ENCODE data around the gene ANO3. TPM values are rescaled to one million over a fixed set of nuclear protein-coding genes. Genes with fewer than 3 reads are reported as not detected.

The ANO3 gene
- total RNA-seq, 1 experiment from 2014 or later, result not detected

DNA sequence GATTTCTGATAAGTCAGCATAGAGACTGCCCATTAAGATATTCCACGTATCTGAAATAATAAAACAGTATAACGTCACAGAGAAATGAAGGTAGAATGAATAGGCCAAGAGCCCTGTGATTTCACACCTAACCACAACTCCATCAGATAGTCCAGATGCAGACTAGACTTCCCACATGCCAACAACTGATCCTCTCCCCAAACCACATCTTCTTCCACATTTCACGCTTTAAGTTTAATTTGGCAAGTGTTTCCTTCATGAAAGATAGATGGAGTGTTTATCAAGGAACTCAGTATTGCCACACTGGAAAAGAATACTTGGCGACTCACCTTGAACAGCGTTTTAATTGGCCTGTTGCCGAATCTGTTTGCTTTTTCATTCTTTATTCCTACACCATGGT lies 158.6 kb downstream of the ANO3 start:
- Histone ChIP-seq H3K27me3 (ENCODE audit: low read length) (no peaks in the 10 kb centered on the region), H3K4me2 (ENCODE audit: low read length) (no peak overlapping the region), H3K4me1 (ENCODE audit: insufficient read depth, low read length) (no peaks in the 10 kb centered on the region), H3K36me3 (ENCODE audit: low read depth, low read length) (no peaks in the 10 kb centered on the region), H3K9me3 (ENCODE audit: low read length) (no peaks in the 10 kb centered on the region), H3K27ac (ENCODE audit: low read length) (no peak overlapping the region), H2AFZ (ENCODE audit: low read length) (no peak overlapping the region), H3K9me2 (replicated peaks; ENCODE audit: low read length) (no peaks in the 10 kb centered on the region), H3K9ac (ENCODE audit: low read length) (no peak overlapping the region), H3K4me3 (ENCODE audit: low read length) (no peak overlapping the region), H3F3A (ENCODE audit: low read length, unreplicated experiment) (no peaks in the 10 kb centered on the region), H3K79me2 (ENCODE audit: low read length) (no peaks in the 10 kb centered on the region), H4K20me1 (ENCODE audit: low read length) (no peaks in the 10 kb centered on the region)
- BruUV-seq (replicated peaks), result no TSS peak
- ATAC-seq, result no peak
- TF ChIP-seq EZH2phosphoT487 (IDR thresholded peaks at IDR 0.05; ENCODE audit: borderline replicate concordance, low read length), result no peak
- TF ChIP-seq, protein P1, sequence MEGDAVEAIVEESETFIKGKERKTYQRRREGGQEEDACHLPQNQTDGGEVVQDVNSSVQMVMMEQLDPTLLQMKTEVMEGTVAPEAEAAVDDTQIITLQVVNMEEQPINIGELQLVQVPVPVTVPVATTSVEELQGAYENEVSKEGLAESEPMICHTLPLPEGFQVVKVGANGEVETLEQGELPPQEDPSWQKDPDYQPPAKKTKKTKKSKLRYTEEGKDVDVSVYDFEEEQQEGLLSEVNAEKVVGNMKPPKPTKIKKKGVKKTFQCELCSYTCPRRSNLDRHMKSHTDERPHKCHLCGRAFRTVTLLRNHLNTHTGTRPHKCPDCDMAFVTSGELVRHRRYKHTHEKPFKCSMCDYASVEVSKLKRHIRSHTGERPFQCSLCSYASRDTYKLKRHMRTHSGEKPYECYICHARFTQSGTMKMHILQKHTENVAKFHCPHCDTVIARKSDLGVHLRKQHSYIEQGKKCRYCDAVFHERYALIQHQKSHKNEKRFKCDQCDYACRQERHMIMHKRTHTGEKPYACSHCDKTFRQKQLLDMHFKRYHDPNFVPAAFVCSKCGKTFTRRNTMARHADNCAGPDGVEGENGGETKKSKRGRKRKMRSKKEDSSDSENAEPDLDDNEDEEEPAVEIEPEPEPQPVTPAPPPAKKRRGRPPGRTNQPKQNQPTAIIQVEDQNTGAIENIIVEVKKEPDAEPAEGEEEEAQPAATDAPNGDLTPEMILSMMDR (conservative IDR thresholded peaks at IDR 0.05; ENCODE audit: low read depth, low read length), result no peak
- no peak for TF ChIP-seq EZH2 (IDR thresholded peaks at IDR 0.05; ENCODE audit: low read length, unreplicated experiment)
- intact Hi-C loops (cut with micrococcal nuclease), result no loop called here
- no peak for DNase-seq
- ChIA-PET CTCF (no interaction called here), POLR2A (ENCODE audit: unreplicated experiment) (no interaction called here)

DNA sequence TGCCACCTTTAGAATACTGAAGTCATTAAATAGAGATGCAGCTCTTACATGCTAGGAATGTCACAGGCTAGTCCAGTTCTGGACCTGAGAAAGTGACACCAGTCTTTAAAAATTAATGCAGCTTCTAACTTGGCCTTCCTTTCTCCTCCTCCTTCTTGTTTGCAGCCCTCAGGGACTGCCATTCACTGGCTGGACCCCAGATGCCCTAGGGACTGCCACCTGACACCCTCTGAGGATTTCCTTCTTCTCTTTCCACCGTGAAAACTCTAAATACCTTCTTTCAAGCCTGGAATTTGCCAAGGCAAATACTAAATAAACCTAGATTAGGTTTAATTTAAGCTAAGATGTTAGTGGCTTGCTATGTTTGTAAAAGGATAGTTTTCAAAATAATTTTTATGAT lies 161.7 kb downstream of the ANO3 start:
- H3K79me2 ChIP-seq (ENCODE audit: low read length), result no peaks in the 10 kb centered on the region
- no peaks in the 10 kb centered on the region for H4K20me1 ChIP-seq (ENCODE audit: low read length)
- no peaks in the 10 kb centered on the region for H3K9me2 ChIP-seq (replicated peaks; ENCODE audit: low read length)
- H3K4me2 ChIP-seq (ENCODE audit: low read length), result no peak overlapping the region
- H2AFZ ChIP-seq (ENCODE audit: low read length), result no peak overlapping the region
- H3F3A ChIP-seq (ENCODE audit: low read length, unreplicated experiment), result no peaks in the 10 kb centered on the region
- H3K36me3 ChIP-seq (ENCODE audit: low read depth, low read length), result no peaks in the 10 kb centered on the region
- H3K4me1 ChIP-seq (ENCODE audit: insufficient read depth, low read length), result no peaks in the 10 kb centered on the region
- intact Hi-C loops (cut with micrococcal nuclease), result no loop called here
- no peak for TF ChIP-seq EZH2phosphoT487 (IDR thresholded peaks at IDR 0.05; ENCODE audit: borderline replicate concordance, low read length)
- TF ChIP-seq, protein P1 (conservative IDR thresholded peaks at IDR 0.05; ENCODE audit: low read depth, low read length), result no peak
- TF ChIP-seq EZH2 (IDR thresholded peaks at IDR 0.05; ENCODE audit: low read length, unreplicated experiment), result no peak
- BruUV-seq (replicated peaks), result no TSS peak
- POLR2A ChIA-PET (ENCODE audit: unreplicated experiment), result no interaction called here
- CTCF ChIA-PET, result no interaction called here
- H3K9me3 ChIP-seq (ENCODE audit: low read length), result no peaks in the 10 kb centered on the region
- H3K4me3 ChIP-seq (ENCODE audit: low read length), result no peak overlapping the region
- H3K9ac ChIP-seq (ENCODE audit: low read length), result no peak overlapping the region
- ATAC-seq (no peak), DNase-seq (no peak)
- no peaks in the 10 kb centered on the region for H3K27me3 ChIP-seq (ENCODE audit: low read length)
- H3K27ac ChIP-seq (ENCODE audit: low read length), result no peak overlapping the region

DNA sequence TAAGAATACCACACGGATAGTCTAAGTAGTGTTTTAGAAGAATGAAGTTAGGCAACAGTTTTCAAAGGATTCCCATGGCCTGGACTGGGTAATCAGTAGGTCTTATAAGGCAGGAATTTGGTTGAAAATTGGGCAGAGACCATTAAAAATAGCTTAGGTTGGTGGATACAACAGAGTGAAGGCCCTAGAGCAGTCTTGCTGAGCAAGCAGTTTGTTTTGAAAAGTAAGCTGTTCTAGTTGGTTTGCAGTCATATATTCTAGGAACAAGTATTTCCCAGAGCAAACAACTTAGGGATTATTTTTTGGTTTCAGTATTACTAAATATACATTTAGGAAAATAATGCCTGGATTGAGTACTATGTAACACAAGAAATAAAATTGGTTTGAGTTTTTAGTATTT lies 175.3 kb downstream of the ANO3 start:
- H3K27ac ChIP-seq (ENCODE audit: low read length), result no peak overlapping the region
- no TSS peak for BruUV-seq (replicated peaks)
- DNase-seq (no peak), ATAC-seq (no peak)
- no peaks in the 10 kb centered on the region for H3K9me2 ChIP-seq (replicated peaks; ENCODE audit: low read length)
- H2AFZ ChIP-seq (ENCODE audit: low read length), result no peak overlapping the region
- no peaks in the 10 kb centered on the region for H4K20me1 ChIP-seq (ENCODE audit: low read length)
- H3K79me2 ChIP-seq (ENCODE audit: low read length), result no peaks in the 10 kb centered on the region
- intact Hi-C loops (cut with micrococcal nuclease), result no loop called here
- no peak overlapping the region for H3K9ac ChIP-seq (ENCODE audit: low read length)
- H3K4me3 ChIP-seq (ENCODE audit: low read length), result no peak overlapping the region
- H3K9me3 ChIP-seq (ENCODE audit: low read length), result no peaks in the 10 kb centered on the region
- peaks cover 4% of the 10 kb centered on the region; the same call in 1 of the 2 replicates for H3K27me3 ChIP-seq (ENCODE audit: low read length)
- TF ChIP-seq, protein P1 (conservative IDR thresholded peaks at IDR 0.05; ENCODE audit: low read depth, low read length), result no peak
- TF ChIP-seq EZH2phosphoT487 (IDR thresholded peaks at IDR 0.05; ENCODE audit: borderline replicate concordance, low read length) (no peak), EZH2 (IDR thresholded peaks at IDR 0.05; ENCODE audit: low read length, unreplicated experiment) (no peak)
- H3K4me2 ChIP-seq (ENCODE audit: low read length), result no peak overlapping the region
- H3K36me3 ChIP-seq (ENCODE audit: low read depth, low read length), result no peaks in the 10 kb centered on the region
- H3F3A ChIP-seq (ENCODE audit: low read length, unreplicated experiment), result no peaks in the 10 kb centered on the region
- no peaks in the 10 kb centered on the region for H3K4me1 ChIP-seq (ENCODE audit: insufficient read depth, low read length)
- POLR2A ChIA-PET (ENCODE audit: unreplicated experiment), result no interaction called here
- CTCF ChIA-PET, result no interaction called here

Measured in PC-3 (cell line).